Endometrial microvascular endothelial cells (primary cell): ENCODE results near the gene TMCC2. TPM values are rescaled to one million over a fixed set of nuclear protein-coding genes. Genes with fewer than 3 reads are reported as not detected.
"Not testable (repeated sequence)": the region's sequence is repeated elsewhere in the genome, so short reads cannot be mapped to it uniquely, and the experiment has no call there.

ENCODE experiments used
- in situ Hi-C: cut with HindIII; loops from 2 replicates; pipeline ENCODE4 v1.10.0; 2017; ENCODE audit warnings: low sequenced_read_pairs, low pct_unique_long_range_greater_than_20kb; ENCODE audit errors: inconsistent ontology term
- total RNA-seq: library from RNA; depleted of rRNA; stranded (reverse); fragments of >200 nt; gene quantifications from one replicate; pipeline ENCODE4 v1.2.3, GENCODE V29; 2015; ENCODE audit errors: inconsistent ontology term

Gene TMCC2
- total RNA-seq, 1 donor from 2014 or later = 3.0 TPM

GRCh38 chr1:205271277-205271676 lies 43.5 kb downstream of the TMCC2 start:
- in situ Hi-C loops = no loop called here

- in situ Hi-C loops = no loop called here
Observed at GRCh38 chr1:205271745-205272144, 44.0 kb downstream of the TMCC2 start.

- in situ Hi-C loops = no loop called here
Observed at GRCh38 chr1:205272536-205272935, 44.8 kb downstream of the TMCC2 start.

GRCh38 chr1:205273551-205273982 lies 45.8 kb downstream of the TMCC2 start:
- in situ Hi-C loops = no loop called here

- in situ Hi-C loops = no loop called here
Observed at GRCh38 chr1:205274041-205274691, 46.4 kb downstream of the TMCC2 start.

- in situ Hi-C loops = no loop called here
Observed at GRCh38 chr1:205275133-205275532, 47.4 kb downstream of the TMCC2 start.

GRCh38 chr1:205275916-205276688 lies 48.4 kb downstream of the TMCC2 start:
- in situ Hi-C loops = no loop called here

GRCh38 chr1:205276689-205277065 lies 48.9 kb downstream of the TMCC2 start:
- in situ Hi-C loops = no loop called here

- in situ Hi-C loops = no loop called here
Observed at GRCh38 chr1:205279986-205280385, 52.2 kb downstream of the TMCC2 start.

- in situ Hi-C loops = not testable (repeated sequence)
Observed at GRCh38 chr1:205280666-205281395, 53.1 kb downstream of the TMCC2 start.

GRCh38 chr1:205283270-205284147 lies 55.8 kb downstream of the TMCC2 start:
- in situ Hi-C loops = no loop called here

GRCh38 chr1:205284420-205285144 lies 56.8 kb downstream of the TMCC2 start:
- in situ Hi-C loops = no loop called here

GRCh38 chr1:205285381-205286101 lies 57.8 kb downstream of the TMCC2 start:
- in situ Hi-C loops = no loop called here

GRCh38 chr1:205286335-205286950 lies 58.7 kb downstream of the TMCC2 start:
- in situ Hi-C loops = no loop called here

- in situ Hi-C loops = no loop called here
Observed at GRCh38 chr1:205287076-205287475, 59.3 kb downstream of the TMCC2 start.

GRCh38 chr1:205287767-205288559 lies 60.2 kb downstream of the TMCC2 start:
- in situ Hi-C loops = no loop called here

GRCh38 chr1:205291596-205291995 lies 63.9 kb downstream of the TMCC2 start:
- in situ Hi-C loops = no loop called here
